Large intestine (tissue), 3 donors: ENCODE measurements around the gene CD1B. TPM values are rescaled to one million over a fixed set of nuclear protein-coding genes. Genes with fewer than 3 reads are reported as not detected.
"Not testable (repeated sequence)": the region's sequence is repeated elsewhere in the genome, so short reads cannot be mapped to it uniquely, and the experiment has no call there.

Source experiments
- DNase-seq, 2 donors: peaks; one replicate each; pipeline versions ENCODE4 v3.0.0 to v3.0.0-alpha.2; 2013
- H3K27ac ChIP-seq: one replicate; pipeline ENCODE4 v1.5.1; 2013; ENCODE audit warnings: low read length
- H3K27me3 ChIP-seq: 2 replicates; pipeline ENCODE4 v1.6.1; 2013; ENCODE audit warnings: low read length; ENCODE audit not compliant: control insufficient read depth, insufficient read depth
- H3K36me3 ChIP-seq: 2 replicates; pipeline ENCODE4 v1.6.1; 2013; ENCODE audit warnings: low read length; ENCODE audit not compliant: control insufficient read depth, insufficient read depth
- H3K4me1 ChIP-seq: one replicate; pipeline ENCODE4 v1.6.1; 2013; ENCODE audit warnings: low read length; ENCODE audit not compliant: control insufficient read depth, insufficient read depth
- H3K4me3 ChIP-seq: one replicate; pipeline ENCODE4 v1.5.1; 2013; ENCODE audit warnings: low read length
- H3K9me3 ChIP-seq: one replicate; pipeline ENCODE4 v1.6.1; 2013; ENCODE audit warnings: mild to moderate bottlenecking, low read depth, low read length, moderate library complexity; ENCODE audit not compliant: control insufficient read depth
- WGBS: methylation state at CpG from one replicate; pipeline ENCODE4 v1.1.5; 2013; ENCODE audit warnings: low lambda C conversion rate; ENCODE audit not compliant: insufficient coverage; 5-methylcytosine and 5-hydroxymethylcytosine counted together
- polyA plus RNA-seq: library from polyadenylated mRNA; unstranded; fragments of 120-200 nt; gene quantifications from one replicate; pipeline ENCODE4 v1.2.1, GENCODE V29; 2013

Gene CD1B
- polyA plus RNA-seq, 1 donor, result not detected

DNA sequence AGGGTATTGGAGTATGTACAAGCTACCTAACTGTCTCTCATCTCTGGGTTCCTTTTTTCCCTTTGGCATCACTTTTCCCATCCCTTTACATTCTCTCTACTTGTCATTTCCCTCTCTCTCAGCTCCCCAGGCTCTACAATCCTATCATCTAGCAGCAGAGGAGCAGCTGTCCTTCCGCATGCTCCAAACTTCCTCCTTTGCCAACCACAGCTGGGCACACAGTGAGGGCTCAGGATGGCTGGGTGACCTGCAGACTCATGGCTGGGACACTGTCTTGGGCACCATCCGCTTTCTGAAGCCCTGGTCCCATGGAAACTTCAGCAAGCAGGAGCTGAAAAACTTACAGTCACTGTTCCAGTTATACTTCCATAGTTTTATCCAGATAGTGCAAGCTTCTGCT lies 22.9 kb upstream of the CD1B start:
- no CpG with 5 or more reads among the region's 2 CpGs for WGBS
- no peaks in the 10 kb centered on the region for H3K36me3 ChIP-seq

DNA sequence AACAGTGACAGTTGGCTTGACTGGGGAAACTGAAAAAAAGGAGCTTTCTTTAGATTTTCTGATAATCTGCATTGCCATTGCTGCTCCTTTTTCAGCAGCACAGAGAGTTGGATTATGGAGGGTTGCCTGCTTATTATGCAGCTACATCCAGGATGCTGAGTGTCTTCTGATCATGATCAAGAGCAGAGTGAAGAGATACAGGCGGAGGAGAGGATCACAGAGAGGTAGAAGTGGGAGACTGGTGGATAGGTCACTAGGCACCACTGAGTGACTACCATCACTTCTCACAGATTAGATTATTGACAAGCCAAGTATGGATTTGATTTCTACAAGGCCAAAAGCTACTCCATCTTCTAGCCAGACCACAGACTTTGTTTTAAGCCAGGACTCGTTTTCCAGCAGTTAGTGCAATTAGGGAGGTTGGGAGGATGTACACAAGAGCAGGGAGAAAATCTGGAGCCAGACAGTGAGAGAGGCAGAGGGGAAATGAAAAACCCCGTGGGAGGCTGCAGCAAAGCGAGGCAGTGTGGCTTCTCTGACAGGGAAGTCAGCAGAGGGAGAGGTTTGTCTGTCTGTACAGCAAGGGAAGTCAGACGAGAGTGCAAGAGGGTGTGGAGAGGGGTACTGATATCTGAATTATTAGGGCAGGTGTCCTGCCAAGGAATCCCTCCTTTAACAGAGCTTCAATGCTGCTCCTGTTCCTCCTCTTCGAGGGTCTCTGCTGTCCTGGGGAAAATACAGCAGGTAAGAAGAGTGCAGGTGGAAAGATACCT lies 22.2 kb upstream of the CD1B start, which contains the start of gene CD1E:
CD1E (plus strand) TSS at position 592 of the 773 bp plus-strand sequence; CDS start at position 687, 95 bp downstream.
- Histone ChIP-seq H3K27me3 (no peaks in the 10 kb centered on the region), H3K36me3 (no peaks in the 10 kb centered on the region), H3K4me3 (no peak within 1 kb of the TSS), H3K4me1 (no peaks in the 10 kb centered on the region), H3K9me3 (peaks cover 4% of the 10 kb centered on the region), H3K27ac (no peak within 1 kb of the TSS)
- no peak for DNase-seq
- WGBS, result 29% methylated on average over 1 of the region's 6 CpGs

More for the DNA sequence above, 22.9 kb upstream of the CD1B start:
- Histone ChIP-seq H3K27ac (no peak overlapping the region), H3K27me3 (no peaks in the 10 kb centered on the region), H3K4me1 (no peaks in the 10 kb centered on the region), H3K4me3 (no peak overlapping the region), H3K9me3 (no peaks in the 10 kb centered on the region)
- DNase-seq, result no peak

GRCh38 chr1:158348946-158349345 lies 17.6 kb upstream of the CD1B start:
- H3K4me3 ChIP-seq, result not testable (repeated sequence)
- no CpG with 5 or more reads among the region's 24 CpGs for WGBS

DNA sequence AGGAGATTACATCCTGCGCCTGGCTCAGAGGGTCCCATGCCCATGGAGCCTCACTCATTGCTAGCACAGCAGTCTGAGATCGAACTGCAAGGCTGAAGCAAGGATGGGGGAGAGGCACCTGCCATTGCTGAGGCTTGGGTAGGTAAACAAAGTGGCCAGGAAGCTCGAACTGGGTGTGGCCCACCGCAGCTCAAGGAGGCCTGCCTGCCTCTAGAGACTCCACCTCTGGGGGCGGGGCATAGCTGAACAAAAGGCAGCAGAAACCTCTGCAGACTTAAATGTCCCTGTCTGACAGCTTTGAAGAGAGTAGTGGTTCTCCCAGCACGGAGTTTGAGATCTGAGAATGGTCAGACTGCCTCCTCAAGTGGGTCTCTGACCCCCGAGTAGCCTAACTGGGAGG lies 5.1 kb upstream of the CD1B start:
- not testable (repeated sequence) for H3K36me3 ChIP-seq, H3K4me3 ChIP-seq, H3K9me3 ChIP-seq, H3K27me3 ChIP-seq, H3K4me1 ChIP-seq, H3K27ac ChIP-seq, DNase-seq
- WGBS, result no CpG with 5 or more reads among the region's 7 CpGs

More at GRCh38 chr1:158348946-158349345, 17.6 kb upstream of the CD1B start:
- not testable (repeated sequence) for H3K9me3 ChIP-seq, H3K27me3 ChIP-seq, DNase-seq, H3K27ac ChIP-seq, H3K4me1 ChIP-seq, H3K36me3 ChIP-seq

DNA sequence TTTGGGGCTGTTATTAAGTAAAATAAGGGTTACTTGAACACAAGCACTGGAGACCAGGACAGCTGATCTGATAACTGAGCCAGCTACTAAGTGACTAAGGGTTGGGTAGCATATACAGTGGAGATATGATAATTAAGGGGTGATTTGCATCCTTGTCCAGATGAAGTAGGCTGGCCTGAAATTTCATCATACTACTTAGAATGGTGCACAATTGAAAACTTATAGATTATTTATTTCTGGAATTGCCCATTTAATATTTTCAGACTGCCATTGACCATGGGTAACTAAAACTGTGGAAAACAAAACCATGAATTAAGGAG lies 3.8 kb upstream of the CD1B start:
- no peaks in the 10 kb centered on the region for H3K36me3 ChIP-seq
- no peaks in the 10 kb centered on the region for H3K9me3 ChIP-seq
- H3K4me1 ChIP-seq, result no peaks in the 10 kb centered on the region
- H3K27me3 ChIP-seq, result no peaks in the 10 kb centered on the region
- H3K4me3 ChIP-seq, result no peak overlapping the region
- no peak for DNase-seq
- no peak overlapping the region for H3K27ac ChIP-seq

DNA sequence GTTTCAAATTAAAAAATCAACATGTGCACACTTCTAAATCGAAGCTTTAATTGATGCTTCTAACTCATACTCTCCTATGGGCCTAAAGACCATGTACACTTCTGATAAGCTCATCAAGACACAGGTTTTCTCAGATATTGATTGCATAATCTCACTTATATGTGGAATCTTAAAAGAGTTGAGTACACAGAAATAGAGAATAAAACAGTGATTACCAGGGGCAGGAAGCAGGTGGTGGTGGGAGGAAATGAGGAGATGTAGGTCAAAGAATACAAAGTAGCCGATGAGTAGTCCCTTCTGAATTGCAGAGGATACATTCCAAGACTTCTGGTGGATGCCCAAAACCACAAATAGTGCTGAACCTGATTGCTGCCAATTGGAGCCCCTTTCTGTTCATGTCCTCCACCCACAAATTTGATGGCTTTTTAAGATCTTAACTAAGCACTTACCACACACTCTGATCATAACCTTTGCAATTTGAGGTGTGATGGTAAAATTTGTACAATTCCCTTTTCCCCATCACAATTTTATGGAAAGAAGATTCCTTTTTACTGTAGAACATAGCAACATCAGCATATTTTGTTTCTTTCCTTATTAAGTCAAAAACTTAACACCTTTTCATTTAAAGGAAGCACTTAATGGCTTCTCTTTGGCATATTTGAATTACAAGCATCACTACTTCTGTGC lies 3.3 kb upstream of the CD1B start:
- no CpG with 5 or more reads among the region's 2 CpGs for WGBS
- DNase-seq, result no peak
- Histone ChIP-seq H3K4me1 (no peaks in the 10 kb centered on the region), H3K36me3 (no peaks in the 10 kb centered on the region), H3K27me3 (no peaks in the 10 kb centered on the region), H3K9me3 (no peaks in the 10 kb centered on the region), H3K27ac (no peak overlapping the region), H3K4me3 (no peak overlapping the region)

- H3K27me3 ChIP-seq, result no peaks in the 10 kb centered on the region
- no peaks in the 10 kb centered on the region for H3K4me1 ChIP-seq
- no peak overlapping the region for H3K4me3 ChIP-seq
- H3K27ac ChIP-seq, result no peak overlapping the region
- WGBS, result 80% methylated on average over 4 of the region's 8 CpGs
- H3K36me3 ChIP-seq, result no peaks in the 10 kb centered on the region
- no peaks in the 10 kb centered on the region for H3K9me3 ChIP-seq
- DNase-seq, result no peak
Observed at GRCh38 chr1:158333405-158334155, 2.2 kb upstream of the CD1B start.

DNA sequence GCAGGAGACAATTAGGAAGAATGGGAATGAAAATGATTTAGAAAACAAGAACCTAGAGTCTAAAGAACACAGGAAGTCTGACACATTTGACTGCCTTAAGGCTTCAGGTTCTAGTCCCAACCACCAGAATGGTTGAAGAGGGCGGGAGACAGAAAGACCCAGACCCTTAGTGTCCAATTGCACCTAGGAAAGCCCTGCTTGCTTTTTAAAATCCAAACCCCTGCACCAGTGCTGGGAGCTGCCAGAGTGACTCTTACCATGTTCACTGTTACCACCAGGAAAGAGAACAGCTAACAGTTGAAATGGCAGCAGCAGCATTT lies 265 bp downstream of the CD1B start:
- DNase-seq, result no peak
- Histone ChIP-seq H3K4me3 (no peak overlapping the region), H3K36me3 (no peaks in the 10 kb centered on the region), H3K27me3 (no peaks in the 10 kb centered on the region), H3K27ac (no peak overlapping the region), H3K4me1 (no peaks in the 10 kb centered on the region), H3K9me3 (no peaks in the 10 kb centered on the region)
- no CpG with 5 or more reads among the region's 1 CpG for WGBS

DNA sequence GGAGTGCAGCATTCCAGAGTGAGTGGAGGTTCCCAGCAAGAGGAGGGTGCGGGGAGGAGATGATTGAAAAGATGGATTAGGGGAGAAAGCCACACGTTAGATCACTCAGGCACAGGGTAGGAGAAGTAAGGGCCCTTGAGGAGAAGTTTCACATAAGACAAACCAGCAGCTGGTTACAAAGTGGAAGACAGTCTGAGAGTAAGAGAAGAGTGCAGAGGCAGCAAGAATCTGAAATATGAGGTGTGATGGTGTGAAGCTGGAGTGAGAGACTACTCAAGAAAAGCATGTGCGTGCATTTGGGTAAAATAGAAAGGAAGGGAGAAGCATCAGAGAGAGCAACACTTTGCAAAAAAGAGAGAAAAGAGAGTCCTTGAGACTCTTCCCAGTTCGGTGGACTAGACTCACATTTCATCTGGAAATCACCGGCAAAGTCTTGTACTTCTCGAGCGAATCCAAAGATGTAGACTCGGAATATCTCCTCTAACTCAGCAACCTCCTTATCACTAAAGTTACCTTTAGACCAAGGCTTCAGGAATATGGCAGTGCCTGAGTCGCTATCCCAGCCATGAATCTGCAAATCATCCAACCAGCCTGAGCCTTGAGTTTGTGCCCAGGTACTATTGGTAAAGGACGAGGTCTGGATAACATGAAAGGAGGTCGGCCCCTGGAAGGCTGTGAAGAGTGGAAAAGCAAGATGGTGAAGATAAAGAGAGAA lies 783 bp downstream of the CD1B start:
- DNase-seq, result no peak
- Histone ChIP-seq H3K9me3 (no peaks in the 10 kb centered on the region), H3K36me3 (no peaks in the 10 kb centered on the region), H3K4me1 (no peaks in the 10 kb centered on the region), H3K27me3 (no peaks in the 10 kb centered on the region), H3K4me3 (no peak overlapping the region), H3K27ac (no peak overlapping the region)
- WGBS, result 94% methylated on average over 4 of the region's 11 CpGs

- Histone ChIP-seq H3K9me3 (no peaks in the 10 kb centered on the region), H3K4me3 (no peak overlapping the region), H3K27me3 (no peaks in the 10 kb centered on the region), H3K27ac (no peak overlapping the region), H3K36me3 (no peaks in the 10 kb centered on the region), H3K4me1 (no peaks in the 10 kb centered on the region)
- DNase-seq, result no peak
- 100% methylated on average over 1 of the region's 3 CpGs for WGBS
Observed at GRCh38 chr1:158329733-158330132, 1.6 kb downstream of the CD1B start.
